ENCODE data around the gene TCTN2. TPM values are rescaled to one million over a fixed set of nuclear protein-coding genes. Genes with fewer than 3 reads are reported as not detected.

The TCTN2 gene
- total RNA-seq, 1 experiment from 2014 or later: 11.5 TPM

GRCh38 chr12:123743002-123743401, 72.1 kb downstream of the TCTN2 start:
- H3K4me3 Mint-ChIP-seq (ENCODE audit: low read depth, unreplicated experiment): no peak overlapping the region
- no peak for TF ChIP-seq CTCF (IDR thresholded peaks at IDR 0.05; ENCODE audit: unreplicated experiment)
- peaks cover 23% of the 10 kb centered on the region for H3K36me3 Mint-ChIP-seq (ENCODE audit: insufficient read depth, unreplicated experiment)
- CTCF ChIA-PET: no interaction called here
- H3K27me3 Mint-ChIP-seq (ENCODE audit: unreplicated experiment): no peaks in the 10 kb centered on the region
- intact Hi-C loops (cut with micrococcal nuclease; ENCODE audit: unreplicated experiment): no loop called here
- H3K27ac Mint-ChIP-seq (ENCODE audit: unreplicated experiment): no peak overlapping the region
- DNase-seq: no peak
- no TSS peak for BruUV-seq (replicated peaks)
- no peaks in the 10 kb centered on the region for H3K9me3 Mint-ChIP-seq (ENCODE audit: low read depth, unreplicated experiment)
- no peaks in the 10 kb centered on the region for H3K4me1 Mint-ChIP-seq (ENCODE audit: low read depth, unreplicated experiment)

- BruUV-seq (replicated peaks): no TSS peak
- peak; percentile 14 for TF ChIP-seq CTCF (IDR thresholded peaks at IDR 0.05; ENCODE audit: unreplicated experiment)
- CTCF ChIA-PET: interaction anchor here (0.7 kb wide), 1 partner anchor 379 kb away, joined by 4 read pairs; no protein-coding TSS in a partner anchor
- Mint-ChIP-seq H3K27ac (ENCODE audit: unreplicated experiment) (no peak overlapping the region), H3K9me3 (ENCODE audit: low read depth, unreplicated experiment) (no peaks in the 10 kb centered on the region), H3K4me3 (ENCODE audit: low read depth, unreplicated experiment) (no peak overlapping the region), H3K36me3 (ENCODE audit: insufficient read depth, unreplicated experiment) (peaks cover 23% of the 10 kb centered on the region), H3K4me1 (ENCODE audit: low read depth, unreplicated experiment) (no peaks in the 10 kb centered on the region), H3K27me3 (ENCODE audit: unreplicated experiment) (no peaks in the 10 kb centered on the region)
- intact Hi-C loops (cut with micrococcal nuclease; ENCODE audit: unreplicated experiment): no loop called here
- no peak for DNase-seq
These were observed 73.9 kb downstream of the TCTN2 start for GRCh38 chr12:123744836-123745235.

- Mint-ChIP-seq H3K4me3 (ENCODE audit: low read depth, unreplicated experiment) (no peak overlapping the region), H3K36me3 (ENCODE audit: insufficient read depth, unreplicated experiment) (peaks cover 12% of the 10 kb centered on the region), H3K27ac (ENCODE audit: unreplicated experiment) (no peak overlapping the region), H3K27me3 (ENCODE audit: unreplicated experiment) (no peaks in the 10 kb centered on the region), H3K4me1 (ENCODE audit: low read depth, unreplicated experiment) (no peaks in the 10 kb centered on the region), H3K9me3 (ENCODE audit: low read depth, unreplicated experiment) (no peaks in the 10 kb centered on the region)
- TF ChIP-seq CTCF (IDR thresholded peaks at IDR 0.05; ENCODE audit: unreplicated experiment): no peak
- no TSS peak for BruUV-seq (replicated peaks)
- no peak for DNase-seq
- CTCF ChIA-PET: no interaction called here
- intact Hi-C loops (cut with micrococcal nuclease; ENCODE audit: unreplicated experiment): no loop called here
These were observed 76.4 kb downstream of the TCTN2 start for GRCh38 chr12:123747309-123747708.

- Mint-ChIP-seq H3K9me3 (ENCODE audit: low read depth, unreplicated experiment) (no peaks in the 10 kb centered on the region), H3K27ac (ENCODE audit: unreplicated experiment) (no peak overlapping the region), H3K36me3 (ENCODE audit: insufficient read depth, unreplicated experiment) (peaks cover 9% of the 10 kb centered on the region), H3K27me3 (ENCODE audit: unreplicated experiment) (no peaks in the 10 kb centered on the region), H3K4me1 (ENCODE audit: low read depth, unreplicated experiment) (no peaks in the 10 kb centered on the region), H3K4me3 (ENCODE audit: low read depth, unreplicated experiment) (no peak overlapping the region)
- no peak for DNase-seq
- intact Hi-C loops (cut with micrococcal nuclease; ENCODE audit: unreplicated experiment): no loop called here
- no peak for TF ChIP-seq CTCF (IDR thresholded peaks at IDR 0.05; ENCODE audit: unreplicated experiment)
- CTCF ChIA-PET: no interaction called here
- no TSS peak for BruUV-seq (replicated peaks)
These were observed 77.2 kb downstream of the TCTN2 start for GRCh38 chr12:123748161-123748560.
